PC-9 (cell line): Measurements from ENCODE around the gene CD37. TPM values are rescaled to one million over a fixed set of nuclear protein-coding genes. Genes with fewer than 3 reads are reported as not detected.

Experiments
- BruUV-seq: library from RNA; stranded (reverse); fragments of 400-500 nt; replicated peaks from 2 replicates; lab custom pipeline; 2021; lab: Mats Ljungman, UMichigan
- CTCF ChIA-PET: fragments of 300-600 bp; sonication (Branson Sonifier 250); formaldehyde crosslinking; loops from one replicate; lab custom pipeline; 2022; ENCODE audit warnings: antibody characterized with exemption; lab: Charles Lee
- POLR2A ChIA-PET: fragments of 300-600 bp; sonication (Branson Sonifier 250); formaldehyde crosslinking; loops from one replicate; lab custom pipeline; 2022; ENCODE audit warnings: antibody characterized with exemption; ENCODE audit not compliant: unreplicated experiment; lab: Charles Lee
- DNase-seq, 2 experiments: peaks; one replicate each; pipeline versions ENCODE4 v3.0.0 to v3.0.0-alpha.2; 2015 to 2022; ENCODE audit warnings: mixed read lengths in 1 of 2
- H2AFZ ChIP-seq: fragments of 200-600 bp; sonication (generic); 2 replicates; pipeline ENCODE4 v1.8.1; 2017; ENCODE audit warnings: antibody characterized with exemption
- H3F3A ChIP-seq: fragments of 200-600 bp; sonication (generic); 2 replicates; pipeline ENCODE4 v1.8.1; 2017; ENCODE audit warnings: antibody characterized with exemption, mild to moderate bottlenecking, low read depth; ENCODE audit not compliant: insufficient read depth
- H3K27ac ChIP-seq: fragments of 200-600 bp; sonication (generic); 2 replicates; pipeline ENCODE4 v1.6.1; 2016; ENCODE audit warnings: mixed run types
- H3K27me3 ChIP-seq: fragments of 200-600 bp; sonication (generic); 2 replicates; pipeline ENCODE4 v1.6.1; 2016; ENCODE audit warnings: low read depth, mixed run types; ENCODE audit not compliant: insufficient read depth
- H3K36me3 ChIP-seq: fragments of 200-600 bp; sonication (generic); 2 replicates; pipeline ENCODE4 v1.6.1; 2016; ENCODE audit warnings: low read depth, mixed run types
- H3K4me1 ChIP-seq: fragments of 200-600 bp; sonication (generic); replicated peaks from 2 replicates; pipeline ENCODE4 v1.6.1; 2016; ENCODE audit warnings: mixed run types; ENCODE audit not compliant: insufficient read depth
- H3K4me2 ChIP-seq: fragments of 200-600 bp; sonication (generic); 2 replicates; pipeline ENCODE4 v1.6.1; 2017; ENCODE audit warnings: mixed run types
- H3K4me3 ChIP-seq: fragments of 200-600 bp; sonication (generic); 2 replicates; pipeline ENCODE4 v1.6.1; 2016; ENCODE audit warnings: mixed run types
- H3K79me2 ChIP-seq: fragments of 200-600 bp; sonication (generic); 2 replicates; pipeline ENCODE4 v1.6.1; 2017; ENCODE audit warnings: low read depth, mixed run types
- H3K9me2 ChIP-seq: fragments of 200-600 bp; sonication (generic); 2 replicates; pipeline ENCODE4 v1.8.1; 2017; ENCODE audit warnings: mild to moderate bottlenecking; ENCODE audit not compliant: insufficient read depth
- H3K9me3 ChIP-seq: fragments of 200-600 bp; sonication (generic); 2 replicates; pipeline ENCODE4 v1.8.1; 2016; ENCODE audit warnings: low read depth; ENCODE audit not compliant: insufficient read depth
- H4K20me1 ChIP-seq: fragments of 200-600 bp; sonication (generic); 2 replicates; pipeline ENCODE4 v1.8.1; 2017; ENCODE audit not compliant: insufficient read depth
- EZH2 ChIP-seq: fragments of 200-600 bp; sonication (generic); IDR thresholded peaks from 2 replicates; pipeline ENCODE4 v1.8.0; 2017; ENCODE audit warnings: antibody characterized with exemption, low read depth
- intact Hi-C: fragments of 100-400 bp; cut with micrococcal nuclease; formaldehyde crosslinking; loops from one replicate; pipeline ENCODE4 v1.10.0; 2022; ENCODE audit not compliant: unreplicated experiment
- total RNA-seq: library from RNA; stranded (reverse); gene quantifications from 2 replicates; pipeline ENCODE4 v1.2.3, GENCODE V29; 2021
- TF ChIP-seq, protein P1 (sequence below): fragments of 200-600 bp; sonication (generic); conservative IDR thresholded peaks from 2 replicates; pipeline ENCODE4 v1.6.1; 2017; ENCODE audit warnings: mixed run types, antibody characterized with exemption, mild to moderate bottlenecking, moderate library complexity

The CD37 gene
- total RNA-seq, 1 experiment from 2014 or later, result not detected

DNA sequence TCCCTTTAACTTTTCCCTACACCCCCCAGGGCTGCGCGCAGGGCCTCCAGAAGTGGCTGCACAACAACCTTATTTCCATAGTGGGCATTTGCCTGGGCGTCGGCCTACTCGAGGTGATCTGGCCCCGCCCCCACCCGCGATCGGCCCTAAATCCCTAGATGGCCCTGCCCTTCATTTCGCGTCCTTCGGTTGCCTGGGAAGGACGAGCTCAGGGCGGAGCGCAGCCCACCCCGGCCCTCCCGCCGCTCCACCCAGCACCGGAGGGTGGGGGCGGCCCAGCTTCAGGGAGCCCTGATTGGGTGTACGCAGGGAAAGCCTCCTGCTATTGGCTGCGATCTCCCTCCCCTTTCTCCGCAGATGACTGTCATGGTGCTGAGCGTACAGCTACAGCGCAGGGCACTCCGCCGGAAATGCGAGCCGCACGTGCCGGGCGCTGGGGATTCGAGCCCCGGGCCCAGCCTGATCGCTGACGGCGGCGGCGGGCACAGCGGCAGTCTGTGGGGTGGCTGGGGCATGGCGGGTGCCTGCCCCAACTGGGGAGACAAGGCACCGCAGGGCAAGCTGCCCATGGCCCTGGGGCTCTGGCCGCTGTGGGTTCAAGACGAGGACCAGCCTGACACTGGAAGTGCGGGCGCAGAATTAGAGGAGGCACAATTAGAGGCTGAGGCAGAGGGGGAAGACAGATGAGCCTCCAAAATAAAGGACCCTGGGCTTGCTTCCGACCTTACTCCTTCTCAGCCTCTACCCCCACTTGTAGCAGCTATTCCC, 4.3 kb downstream of the CD37 start:
- H2AFZ ChIP-seq, result no peak overlapping the region
- no peaks in the 10 kb centered on the region for H3K9me2 ChIP-seq
- no peak overlapping the region for H3K27ac ChIP-seq
- no peaks in the 10 kb centered on the region for H3K4me1 ChIP-seq
- intact Hi-C loops, result loop anchor here (2.0 kb wide), 1 partner anchor 23 kb away; the partner anchor contains the start of genes DKKL1 and TEAD2
- POLR2A ChIA-PET, result interaction anchor here (0.5 to 0.6 kb wide), 4 partner anchors 23 to 334 kb away, joined by 3 to 10 read pairs (median 4); partner anchors contain the start of genes PIH1D1 and TEAD2
- H3K4me2 ChIP-seq, result peak overlapping the region; percentile 22
- H3K36me3 ChIP-seq, result no peaks in the 10 kb centered on the region
- no peaks in the 10 kb centered on the region for H3K9me3 ChIP-seq
- no peaks in the 10 kb centered on the region for H3K27me3 ChIP-seq
- no peaks in the 10 kb centered on the region for H3K79me2 ChIP-seq
- BruUV-seq, result no TSS peak
- H3F3A ChIP-seq, result no peaks in the 10 kb centered on the region
- no peak overlapping the region for H3K4me3 ChIP-seq
- H4K20me1 ChIP-seq, result no peaks in the 10 kb centered on the region
- CTCF ChIA-PET, result interaction anchor here (0.6 to 1.3 kb wide), 4 partner anchors 9 to 133 kb away, joined by 3 to 5 read pairs (median 4); partner anchors contain the start of gene TEAD2
- TF ChIP-seq, protein P1, sequence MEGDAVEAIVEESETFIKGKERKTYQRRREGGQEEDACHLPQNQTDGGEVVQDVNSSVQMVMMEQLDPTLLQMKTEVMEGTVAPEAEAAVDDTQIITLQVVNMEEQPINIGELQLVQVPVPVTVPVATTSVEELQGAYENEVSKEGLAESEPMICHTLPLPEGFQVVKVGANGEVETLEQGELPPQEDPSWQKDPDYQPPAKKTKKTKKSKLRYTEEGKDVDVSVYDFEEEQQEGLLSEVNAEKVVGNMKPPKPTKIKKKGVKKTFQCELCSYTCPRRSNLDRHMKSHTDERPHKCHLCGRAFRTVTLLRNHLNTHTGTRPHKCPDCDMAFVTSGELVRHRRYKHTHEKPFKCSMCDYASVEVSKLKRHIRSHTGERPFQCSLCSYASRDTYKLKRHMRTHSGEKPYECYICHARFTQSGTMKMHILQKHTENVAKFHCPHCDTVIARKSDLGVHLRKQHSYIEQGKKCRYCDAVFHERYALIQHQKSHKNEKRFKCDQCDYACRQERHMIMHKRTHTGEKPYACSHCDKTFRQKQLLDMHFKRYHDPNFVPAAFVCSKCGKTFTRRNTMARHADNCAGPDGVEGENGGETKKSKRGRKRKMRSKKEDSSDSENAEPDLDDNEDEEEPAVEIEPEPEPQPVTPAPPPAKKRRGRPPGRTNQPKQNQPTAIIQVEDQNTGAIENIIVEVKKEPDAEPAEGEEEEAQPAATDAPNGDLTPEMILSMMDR, result no peak
- no peak for TF ChIP-seq EZH2
- DNase-seq, result peak in 1 of 2 experiments; percentile 87

DNA sequence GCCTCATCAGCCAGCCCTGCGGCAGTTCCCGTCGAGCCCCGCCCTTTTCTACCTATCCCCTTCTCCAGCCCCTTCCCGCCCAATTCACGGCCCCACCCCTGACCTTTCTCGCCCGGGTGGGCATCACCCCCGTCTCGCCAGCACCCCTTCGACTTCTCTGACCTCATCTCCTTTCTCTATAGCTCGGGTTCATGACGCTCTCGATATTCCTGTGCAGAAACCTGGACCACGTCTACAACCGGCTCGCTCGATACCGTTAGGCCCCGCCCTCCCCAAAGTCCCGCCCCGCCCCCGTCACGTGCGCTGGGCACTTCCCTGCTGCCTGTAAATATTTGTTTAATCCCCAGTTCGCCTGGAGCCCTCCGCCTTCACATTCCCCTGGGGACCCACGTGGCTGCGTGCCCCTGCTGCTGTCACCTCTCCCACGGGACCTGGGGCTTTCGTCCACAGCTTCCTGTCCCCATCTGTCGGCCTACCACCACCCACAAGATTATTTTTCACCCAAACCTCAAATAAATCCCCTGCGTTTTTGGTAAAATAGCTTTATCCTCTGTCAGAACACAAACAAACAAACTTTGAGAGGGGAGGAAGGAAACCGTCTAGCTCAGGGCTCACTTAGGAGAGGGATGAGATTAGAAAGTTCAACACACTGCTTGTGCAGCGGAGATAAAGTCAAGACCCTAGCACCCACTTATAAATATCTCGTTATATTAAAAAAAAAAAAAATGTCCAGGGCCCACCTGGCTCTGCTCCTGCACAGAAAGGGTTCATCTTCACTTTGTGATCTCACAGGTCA, 5.1 kb downstream of the CD37 start:
- H3K9me2 ChIP-seq, result no peaks in the 10 kb centered on the region
- H3K9me3 ChIP-seq, result no peaks in the 10 kb centered on the region
- no peak for DNase-seq
- TF ChIP-seq, protein P1, result no peak
- no peak for TF ChIP-seq EZH2
- H3K27ac ChIP-seq, result no peak overlapping the region
- ChIA-PET POLR2A (no interaction called here), CTCF (interaction anchor here (0.7 to 1.3 kb wide), 2 partner anchors 13 to 39 kb away, joined by 3 to 6 read pairs; no protein-coding TSS in a partner anchor)
- H3K36me3 ChIP-seq, result no peaks in the 10 kb centered on the region
- no peaks in the 10 kb centered on the region for H3K27me3 ChIP-seq
- H3K4me2 ChIP-seq, result no peak overlapping the region
- H4K20me1 ChIP-seq, result no peaks in the 10 kb centered on the region
- no peak overlapping the region for H3K4me3 ChIP-seq
- H2AFZ ChIP-seq, result no peak overlapping the region
- no peaks in the 10 kb centered on the region for H3K79me2 ChIP-seq
- intact Hi-C loops, result no loop called here
- H3K4me1 ChIP-seq, result no peaks in the 10 kb centered on the region
- no TSS peak for BruUV-seq
- no peaks in the 10 kb centered on the region for H3F3A ChIP-seq
